DOHH2 (cell line): ENCODE results near the gene SALL3.

ENCODE experiments used
- H3F3A ChIP-seq: fragments of 200-600 bp; sonication (generic), shearing (Covaris generic); 2 replicates; pipeline ENCODE4 v1.6.0; 2016; ENCODE audit warnings: antibody characterized with exemption, mild to moderate bottlenecking; ENCODE audit not compliant: control insufficient read depth, insufficient read depth
- H3K27ac ChIP-seq: fragments of 200-600 bp; sonication (generic); 2 replicates; pipeline ENCODE4 v1.5.1; 2014; ENCODE audit warnings: low read depth, mild to moderate bottlenecking, low read length, moderate library complexity
- H3K27me3 ChIP-seq: fragments of 200-600 bp; sonication (generic); 2 replicates; pipeline ENCODE4 v1.6.1; 2014; ENCODE audit warnings: mild to moderate bottlenecking, low read length, mixed read lengths; ENCODE audit not compliant: control insufficient read depth
- H3K36me3 ChIP-seq: fragments of 200-600 bp; sonication (generic); 2 replicates; pipeline ENCODE4 v1.6.1; 2014; ENCODE audit warnings: mild to moderate bottlenecking, low read length, moderate library complexity, mixed read lengths; ENCODE audit not compliant: control insufficient read depth
- H3K4me1 ChIP-seq: fragments of 200-600 bp; sonication (generic); 2 replicates; pipeline ENCODE4 v1.6.1; 2014; ENCODE audit warnings: mild to moderate bottlenecking, low read length, mixed read lengths; ENCODE audit not compliant: control insufficient read depth
- H3K4me2 ChIP-seq: fragments of 200-600 bp; sonication (generic); 2 replicates; pipeline ENCODE4 v1.6.0; 2014; ENCODE audit warnings: mild to moderate bottlenecking, low read length, moderate library complexity
- H3K4me3 ChIP-seq: fragments of 200-600 bp; sonication (generic); 2 replicates; pipeline ENCODE4 v1.5.1; 2014; ENCODE audit warnings: mild to moderate bottlenecking, low read length, mixed read lengths
- H3K79me2 ChIP-seq: fragments of 200-600 bp; sonication (generic); 2 replicates; pipeline ENCODE4 v1.6.1; 2014; ENCODE audit warnings: mild to moderate bottlenecking, low read length, mixed read lengths; ENCODE audit not compliant: control insufficient read depth
- H3K9me2 ChIP-seq: fragments of 200-600 bp; sonication (generic); replicated peaks from 2 replicates; pipeline ENCODE4 v1.6.1; 2014; ENCODE audit warnings: mild to moderate bottlenecking, low read length, mixed read lengths; ENCODE audit not compliant: control insufficient read depth
- H3K9me3 ChIP-seq: fragments of 200-600 bp; sonication (generic); 2 replicates; pipeline ENCODE4 v1.6.1; 2014; ENCODE audit warnings: antibody characterized with exemption, low read length, mixed read lengths; ENCODE audit not compliant: control insufficient read depth, insufficient read depth
- H4K20me1 ChIP-seq: fragments of 200-600 bp; sonication (generic); 2 replicates; pipeline ENCODE4 v1.6.0; 2014; ENCODE audit warnings: low read depth, mild to moderate bottlenecking, antibody characterized with exemption, low read length, moderate library complexity; ENCODE audit not compliant: control insufficient read depth, insufficient read depth
- EZH2phosphoT487 ChIP-seq: fragments of 200-600 bp; sonication (generic); IDR thresholded peaks from 2 replicates; pipeline ENCODE4 v1.6.1; 2017; ENCODE audit warnings: borderline replicate concordance, mild to moderate bottlenecking, antibody characterized with exemption, low read length, moderate library complexity, mixed read lengths
- TF ChIP-seq, protein P1 (sequence below): fragments of 200-600 bp; sonication (generic); IDR thresholded peaks from one replicate; pipeline ENCODE4 v1.5.1; 2014; ENCODE audit warnings: antibody characterized with exemption, mild to moderate bottlenecking, low read depth, low read length; ENCODE audit not compliant: poor library complexity, severe bottlenecking

SALL3 gene

DNA sequence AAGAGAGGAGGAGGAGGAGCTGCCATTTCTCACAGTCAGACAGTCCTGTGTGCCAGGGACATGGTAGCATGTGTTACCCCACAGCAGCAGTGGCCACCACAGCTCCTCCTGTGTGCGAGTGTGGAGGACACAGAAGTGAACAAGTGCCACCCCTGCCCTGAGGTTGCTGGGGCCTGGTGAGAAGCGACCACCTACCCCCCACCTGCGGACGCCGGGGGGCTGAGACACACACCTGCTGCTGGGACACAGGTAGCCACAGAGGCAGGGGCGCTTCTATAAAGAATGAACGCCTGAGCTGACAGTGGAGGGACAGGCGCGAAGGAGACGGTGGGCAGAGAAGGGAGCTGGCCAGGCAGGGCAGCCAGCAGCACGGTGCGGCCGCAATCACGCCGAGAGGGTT, 32.3 kb upstream of the SALL3 start:
- Histone ChIP-seq H3K27ac (no peak overlapping the region), H3K4me2 (no peak overlapping the region), H4K20me1 (no peaks in the 10 kb centered on the region), H3K4me1 (no peaks in the 10 kb centered on the region), H3K36me3 (no peaks in the 10 kb centered on the region), H3K4me3 (no peak overlapping the region), H3K27me3 (no peaks in the 10 kb centered on the region), H3K9me3 (no peaks in the 10 kb centered on the region; the same call in 1 of the 2 replicates), H3K79me2 (no peaks in the 10 kb centered on the region), H3K9me2 (no peaks in the 10 kb centered on the region), H3F3A (no peaks in the 10 kb centered on the region)
- TF ChIP-seq, protein P1, sequence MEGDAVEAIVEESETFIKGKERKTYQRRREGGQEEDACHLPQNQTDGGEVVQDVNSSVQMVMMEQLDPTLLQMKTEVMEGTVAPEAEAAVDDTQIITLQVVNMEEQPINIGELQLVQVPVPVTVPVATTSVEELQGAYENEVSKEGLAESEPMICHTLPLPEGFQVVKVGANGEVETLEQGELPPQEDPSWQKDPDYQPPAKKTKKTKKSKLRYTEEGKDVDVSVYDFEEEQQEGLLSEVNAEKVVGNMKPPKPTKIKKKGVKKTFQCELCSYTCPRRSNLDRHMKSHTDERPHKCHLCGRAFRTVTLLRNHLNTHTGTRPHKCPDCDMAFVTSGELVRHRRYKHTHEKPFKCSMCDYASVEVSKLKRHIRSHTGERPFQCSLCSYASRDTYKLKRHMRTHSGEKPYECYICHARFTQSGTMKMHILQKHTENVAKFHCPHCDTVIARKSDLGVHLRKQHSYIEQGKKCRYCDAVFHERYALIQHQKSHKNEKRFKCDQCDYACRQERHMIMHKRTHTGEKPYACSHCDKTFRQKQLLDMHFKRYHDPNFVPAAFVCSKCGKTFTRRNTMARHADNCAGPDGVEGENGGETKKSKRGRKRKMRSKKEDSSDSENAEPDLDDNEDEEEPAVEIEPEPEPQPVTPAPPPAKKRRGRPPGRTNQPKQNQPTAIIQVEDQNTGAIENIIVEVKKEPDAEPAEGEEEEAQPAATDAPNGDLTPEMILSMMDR: no peak
- TF ChIP-seq EZH2phosphoT487: no peak

DNA sequence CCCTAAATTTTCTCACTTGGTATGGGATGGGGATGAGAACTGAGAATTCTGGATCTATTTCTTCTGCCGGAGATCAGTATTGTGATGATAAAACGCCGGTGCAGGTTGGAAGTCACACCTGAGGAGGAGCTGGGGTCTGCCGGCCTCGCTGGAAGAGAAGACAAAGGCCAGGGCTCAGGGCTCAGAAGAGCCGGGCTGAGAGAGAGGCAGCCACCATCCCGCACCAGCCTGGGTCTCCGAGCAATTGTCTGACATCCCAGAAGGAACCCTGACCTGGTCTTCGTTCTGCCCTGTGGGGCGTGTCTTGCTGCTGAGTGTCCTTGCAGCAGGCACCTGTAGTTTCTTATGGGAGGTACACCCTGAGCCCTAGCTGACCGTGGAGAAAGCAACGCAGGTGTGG, 31.4 kb upstream of the SALL3 start:
- Histone ChIP-seq H3K4me2 (no peak overlapping the region), H3K4me1 (no peaks in the 10 kb centered on the region), H3K79me2 (no peaks in the 10 kb centered on the region), H3F3A (no peaks in the 10 kb centered on the region), H3K4me3 (no peak overlapping the region), H4K20me1 (no peaks in the 10 kb centered on the region), H3K9me2 (no peaks in the 10 kb centered on the region), H3K9me3 (no peaks in the 10 kb centered on the region; the same call in 1 of the 2 replicates), H3K36me3 (no peaks in the 10 kb centered on the region), H3K27ac (no peak overlapping the region), H3K27me3 (no peaks in the 10 kb centered on the region)
- no peak for TF ChIP-seq EZH2phosphoT487
- TF ChIP-seq, protein P1: no peak

DNA sequence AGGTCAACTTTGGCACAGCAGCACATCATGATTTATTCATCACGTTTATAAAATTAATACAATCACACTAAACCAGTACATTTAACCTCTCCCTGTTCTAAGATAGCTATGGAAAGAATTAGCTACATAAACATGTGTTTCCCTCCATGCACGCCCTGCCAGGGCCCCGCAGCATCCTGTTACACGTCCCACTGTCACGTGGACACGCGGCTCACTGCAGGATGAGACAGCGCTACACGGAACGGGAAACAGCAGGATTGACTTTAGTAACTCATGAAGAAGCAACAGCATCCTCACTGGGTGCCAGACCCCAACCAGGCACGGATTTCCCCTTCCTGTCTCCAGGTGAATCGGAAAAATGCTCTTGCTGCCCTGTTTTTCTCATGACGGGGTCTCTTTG, 30.9 kb upstream of the SALL3 start:
- Histone ChIP-seq H3K4me1 (no peaks in the 10 kb centered on the region), H3K4me2 (no peak overlapping the region), H3K9me3 (no peaks in the 10 kb centered on the region; the same call in 1 of the 2 replicates), H3K4me3 (no peak overlapping the region), H3K79me2 (no peaks in the 10 kb centered on the region), H3K27me3 (no peaks in the 10 kb centered on the region), H3K9me2 (no peaks in the 10 kb centered on the region), H3F3A (no peaks in the 10 kb centered on the region), H3K27ac (no peak overlapping the region), H4K20me1 (no peaks in the 10 kb centered on the region), H3K36me3 (no peaks in the 10 kb centered on the region)
- TF ChIP-seq, protein P1: no peak
- TF ChIP-seq EZH2phosphoT487: no peak
